Stimulated activated naive CD8-positive, alpha-beta T cell treated with anti-CD3 and anti-CD28 coated beads, Interleukin-15, Interleukin-2, amounts not matched to agents 100 ng/mL and 50 ng/mL, for 24 hours (primary cell): ENCODE data around the gene SCYGR4.

Source experiments
- H3K27ac Mint-ChIP-seq: one replicate; pipeline ENCODE4 v1.8.0; 2021; ENCODE audit warnings: mild to moderate bottlenecking, mixed read lengths
- H3K27me3 Mint-ChIP-seq: one replicate; pipeline ENCODE4 v1.8.0; 2021; ENCODE audit warnings: mixed read lengths
- H3K36me3 Mint-ChIP-seq: one replicate; pipeline ENCODE4 v1.8.0; 2021; ENCODE audit warnings: low read depth, mixed read lengths
- H3K4me1 Mint-ChIP-seq: one replicate; pipeline ENCODE4 v1.8.0; 2021; ENCODE audit warnings: low read depth, mixed read lengths
- H3K4me3 Mint-ChIP-seq: one replicate; pipeline ENCODE4 v1.8.0; 2021; ENCODE audit warnings: mild to moderate bottlenecking, mixed read lengths
- H3K9me3 Mint-ChIP-seq: one replicate; pipeline ENCODE4 v1.8.0; 2021; ENCODE audit warnings: mixed read lengths

SCYGR4 gene

GRCh38 chr2:227606476-227606875 is 10.8 kb upstream of the SCYGR4 start:
- H3K36me3 Mint-ChIP-seq: no peaks in the 10 kb centered on the region
- H3K27me3 Mint-ChIP-seq: peaks cover 41% of the 10 kb centered on the region
- H3K9me3 Mint-ChIP-seq: no peaks in the 10 kb centered on the region
- H3K4me1 Mint-ChIP-seq: peaks cover 8% of the 10 kb centered on the region
- no peak overlapping the region for H3K27ac Mint-ChIP-seq
- H3K4me3 Mint-ChIP-seq: no peak overlapping the region

- H3K4me3 Mint-ChIP-seq: no peak overlapping the region
- H3K9me3 Mint-ChIP-seq: no peaks in the 10 kb centered on the region
- H3K4me1 Mint-ChIP-seq: peaks cover 8% of the 10 kb centered on the region
- H3K36me3 Mint-ChIP-seq: no peaks in the 10 kb centered on the region
- H3K27ac Mint-ChIP-seq: no peak overlapping the region
- H3K27me3 Mint-ChIP-seq: peaks cover 42% of the 10 kb centered on the region
Observed at GRCh38 chr2:227607941-227608340, 9.4 kb upstream of the SCYGR4 start.

- H3K27me3 Mint-ChIP-seq: peaks cover 46% of the 10 kb centered on the region
- H3K4me3 Mint-ChIP-seq: no peak overlapping the region
Observed at GRCh38 chr2:227608561-227609338, 8.5 kb upstream of the SCYGR4 start.

GRCh38 chr2:227610123-227610522 is 7.2 kb upstream of the SCYGR4 start:
- no peak overlapping the region for H3K27ac Mint-ChIP-seq
- H3K27me3 Mint-ChIP-seq: peaks cover 46% of the 10 kb centered on the region
- H3K4me3 Mint-ChIP-seq: no peak overlapping the region
- H3K4me1 Mint-ChIP-seq: peaks cover 8% of the 10 kb centered on the region
- H3K9me3 Mint-ChIP-seq: no peaks in the 10 kb centered on the region
- no peaks in the 10 kb centered on the region for H3K36me3 Mint-ChIP-seq

More at GRCh38 chr2:227608561-227609338, 8.5 kb upstream of the SCYGR4 start:
- no peak overlapping the region for H3K27ac Mint-ChIP-seq
- H3K9me3 Mint-ChIP-seq: no peaks in the 10 kb centered on the region
- peaks cover 8% of the 10 kb centered on the region for H3K4me1 Mint-ChIP-seq
- no peaks in the 10 kb centered on the region for H3K36me3 Mint-ChIP-seq

- H3K36me3 Mint-ChIP-seq: no peaks in the 10 kb centered on the region
- peaks cover 40% of the 10 kb centered on the region for H3K27me3 Mint-ChIP-seq
- H3K9me3 Mint-ChIP-seq: no peaks in the 10 kb centered on the region
- H3K4me3 Mint-ChIP-seq: no peak overlapping the region
- H3K4me1 Mint-ChIP-seq: peaks cover 8% of the 10 kb centered on the region
- no peak overlapping the region for H3K27ac Mint-ChIP-seq
Observed at GRCh38 chr2:227612546-227613271, 4.6 kb upstream of the SCYGR4 start.

- Mint-ChIP-seq H3K4me1 (peaks cover 8% of the 10 kb centered on the region), H3K36me3 (no peaks in the 10 kb centered on the region), H3K9me3 (no peaks in the 10 kb centered on the region), H3K27me3 (peaks cover 40% of the 10 kb centered on the region), H3K27ac (no peak overlapping the region), H3K4me3 (no peak overlapping the region)
Observed at GRCh38 chr2:227613272-227613660, 4.0 kb upstream of the SCYGR4 start.

GRCh38 chr2:227614246-227614645 is 3.1 kb upstream of the SCYGR4 start:
- Mint-ChIP-seq H3K4me1 (peaks cover 4% of the 10 kb centered on the region), H3K9me3 (no peaks in the 10 kb centered on the region), H3K27me3 (peaks cover 34% of the 10 kb centered on the region), H3K36me3 (no peaks in the 10 kb centered on the region), H3K4me3 (no peak overlapping the region), H3K27ac (no peak overlapping the region)

GRCh38 chr2:227614740-227615139 is 2.6 kb upstream of the SCYGR4 start, which contains the start of gene SCYGR3:
Gene SCYGR3, minus strand, starts transcription at chr2:227614840. Its CDS starts 0 bp downstream, at chr2:227614840.
- Mint-ChIP-seq H3K4me1 (peaks cover 4% of the 10 kb centered on the region), H3K27me3 (peaks cover 29% of the 10 kb centered on the region), H3K27ac (no peak within 1 kb of the TSS), H3K36me3 (no peaks in the 10 kb centered on the region), H3K4me3 (no peak within 1 kb of the TSS), H3K9me3 (no peaks in the 10 kb centered on the region)

GRCh38 chr2:227615181-227615580 is 2.1 kb upstream of the SCYGR4 start:
- peaks cover 1% of the 10 kb centered on the region for H3K4me1 Mint-ChIP-seq

GRCh38 chr2:227615906-227616305 is 1.4 kb upstream of the SCYGR4 start:
- Mint-ChIP-seq H3K27ac (no peak overlapping the region), H3K36me3 (no peaks in the 10 kb centered on the region), H3K27me3 (peaks cover 24% of the 10 kb centered on the region), H3K9me3 (no peaks in the 10 kb centered on the region), H3K4me1 (no peaks in the 10 kb centered on the region), H3K4me3 (no peak overlapping the region)

More at GRCh38 chr2:227615181-227615580, 2.1 kb upstream of the SCYGR4 start:
- Mint-ChIP-seq H3K9me3 (no peaks in the 10 kb centered on the region), H3K4me3 (no peak overlapping the region), H3K36me3 (no peaks in the 10 kb centered on the region), H3K27me3 (peaks cover 27% of the 10 kb centered on the region), H3K27ac (no peak overlapping the region)

GRCh38 chr2:227616631-227617030 is 667 bp upstream of the SCYGR4 start:
- Mint-ChIP-seq H3K36me3 (no peaks in the 10 kb centered on the region), H3K4me1 (no peaks in the 10 kb centered on the region), H3K4me3 (no peak overlapping the region), H3K9me3 (no peaks in the 10 kb centered on the region), H3K27me3 (peaks cover 21% of the 10 kb centered on the region), H3K27ac (no peak overlapping the region)

GRCh38 chr2:227623226-227623625 is 5.9 kb downstream of the SCYGR4 start:
- Mint-ChIP-seq H3K9me3 (no peaks in the 10 kb centered on the region), H3K4me1 (no peaks in the 10 kb centered on the region), H3K27me3 (no peaks in the 10 kb centered on the region), H3K36me3 (no peaks in the 10 kb centered on the region), H3K27ac (no peak overlapping the region), H3K4me3 (no peak overlapping the region)

GRCh38 chr2:227625420-227625819 is 8.1 kb downstream of the SCYGR4 start:
- no peaks in the 10 kb centered on the region for H3K36me3 Mint-ChIP-seq
- no peak overlapping the region for H3K4me3 Mint-ChIP-seq
- H3K27ac Mint-ChIP-seq: no peak overlapping the region
- no peaks in the 10 kb centered on the region for H3K4me1 Mint-ChIP-seq
- no peaks in the 10 kb centered on the region for H3K9me3 Mint-ChIP-seq
- peaks cover 18% of the 10 kb centered on the region for H3K27me3 Mint-ChIP-seq

- no peaks in the 10 kb centered on the region for H3K4me1 Mint-ChIP-seq
- no peak overlapping the region for H3K4me3 Mint-ChIP-seq
- H3K27me3 Mint-ChIP-seq: peaks cover 29% of the 10 kb centered on the region
- no peaks in the 10 kb centered on the region for H3K9me3 Mint-ChIP-seq
- H3K36me3 Mint-ChIP-seq: no peaks in the 10 kb centered on the region
- no peak overlapping the region for H3K27ac Mint-ChIP-seq
Observed at GRCh38 chr2:227626580-227627151, 9.4 kb downstream of the SCYGR4 start.

- no peaks in the 10 kb centered on the region for H3K4me1 Mint-ChIP-seq
- H3K4me3 Mint-ChIP-seq: no peak overlapping the region
- H3K9me3 Mint-ChIP-seq: no peaks in the 10 kb centered on the region
- no peaks in the 10 kb centered on the region for H3K36me3 Mint-ChIP-seq
- no peak overlapping the region for H3K27ac Mint-ChIP-seq
- peaks cover 34% of the 10 kb centered on the region for H3K27me3 Mint-ChIP-seq
Observed at GRCh38 chr2:227627769-227628168, 10.5 kb downstream of the SCYGR4 start.
